GM18511 (cell line): ENCODE results near the gene VPS4B.
"Not testable (repeated sequence)": the region's sequence is repeated elsewhere in the genome, so short reads cannot be mapped to it uniquely, and the experiment has no call there.

Experiments
- ATAC-seq: cut with Tn5 transposase; IDR thresholded peaks from one replicate; pipeline ENCODE4 v1.9.1; 2021; ENCODE audit warnings: mild to moderate bottlenecking, moderate library complexity; ENCODE audit not compliant: unreplicated experiment

Gene VPS4B

DNA sequence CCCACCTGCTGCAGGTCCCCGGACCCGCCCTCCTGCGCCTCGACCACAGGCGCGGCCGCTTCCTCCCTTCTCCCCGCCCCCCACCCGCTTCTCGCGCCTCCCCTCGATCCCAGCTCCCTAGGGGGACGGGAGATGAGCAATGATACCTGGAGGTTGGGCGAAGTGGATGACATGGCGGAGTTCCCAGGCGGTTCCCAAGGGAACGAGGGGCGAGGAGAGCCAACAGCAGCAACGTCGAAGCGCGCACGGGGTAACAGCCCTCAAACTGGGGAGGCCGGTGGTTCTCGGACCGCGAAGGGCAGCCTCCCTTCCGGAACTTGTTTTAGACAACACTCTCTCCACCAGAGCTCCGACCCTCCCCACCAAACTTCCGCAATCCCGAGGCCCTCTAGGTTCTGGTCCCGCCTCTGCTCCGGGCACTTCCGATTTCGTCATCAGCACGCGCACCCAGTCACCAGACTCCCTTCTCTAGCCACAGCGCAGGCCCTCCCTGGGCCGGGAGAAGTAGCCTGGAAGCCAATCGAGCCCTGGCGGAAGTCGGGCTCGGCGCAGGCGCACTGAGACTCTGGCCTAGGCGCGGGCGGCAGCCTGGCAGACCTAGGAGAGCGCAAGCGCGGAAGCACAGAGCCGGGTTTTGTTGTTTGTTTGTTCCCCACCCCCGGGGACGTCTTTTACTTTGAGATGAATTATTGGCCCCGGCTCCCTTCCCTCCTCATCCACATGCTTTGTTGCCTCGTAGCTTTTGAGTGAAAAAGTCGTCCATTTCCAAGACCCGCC is at the start of gene VPS4B:
TSS of gene VPS4B (minus strand) at position 390 of the 777 bp plus-strand sequence. CDS start at position 173, 217 bp downstream.
- ATAC-seq, result peak; percentile 98

DNA sequence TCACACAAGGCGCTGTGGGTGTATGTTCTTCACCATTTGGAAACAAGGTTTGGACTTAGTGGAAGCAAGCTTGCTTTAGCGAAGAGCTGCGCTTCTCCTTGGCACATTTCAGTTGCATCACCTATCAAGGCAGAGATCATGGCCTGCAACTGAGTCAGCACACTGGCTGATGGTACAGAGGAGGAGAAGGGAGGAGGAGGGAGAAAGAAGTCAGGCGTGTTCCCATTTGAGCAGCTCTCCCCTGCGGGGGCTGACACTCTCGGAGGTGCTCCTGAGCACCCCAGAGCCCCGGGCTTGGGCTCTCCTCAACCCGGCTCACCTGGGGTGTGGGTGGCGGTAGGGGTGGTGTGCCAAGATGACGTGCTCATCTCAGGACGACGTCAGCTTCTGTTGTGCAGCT is 48.5 kb upstream of the VPS4B start:
- no peak for ATAC-seq

DNA sequence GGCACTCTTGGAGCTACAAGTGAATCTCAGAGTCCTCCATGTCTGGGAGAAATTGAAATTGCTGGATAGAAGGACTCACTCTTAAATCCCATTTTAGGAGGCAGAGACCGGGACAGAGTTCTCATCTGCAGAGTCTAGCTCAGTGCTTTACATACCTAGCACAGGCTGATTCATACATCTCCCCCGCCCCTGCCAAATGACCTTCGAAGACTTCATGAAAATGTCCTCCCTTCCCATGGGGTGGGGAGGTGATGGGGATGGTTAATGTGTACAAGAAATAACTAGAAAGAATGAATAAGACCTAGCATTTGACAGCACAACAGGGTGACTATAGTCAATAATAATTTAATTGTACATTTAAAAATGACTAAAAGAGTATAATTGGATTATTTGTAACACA is 46.3 kb upstream of the VPS4B start:
- ATAC-seq, result no peak

DNA sequence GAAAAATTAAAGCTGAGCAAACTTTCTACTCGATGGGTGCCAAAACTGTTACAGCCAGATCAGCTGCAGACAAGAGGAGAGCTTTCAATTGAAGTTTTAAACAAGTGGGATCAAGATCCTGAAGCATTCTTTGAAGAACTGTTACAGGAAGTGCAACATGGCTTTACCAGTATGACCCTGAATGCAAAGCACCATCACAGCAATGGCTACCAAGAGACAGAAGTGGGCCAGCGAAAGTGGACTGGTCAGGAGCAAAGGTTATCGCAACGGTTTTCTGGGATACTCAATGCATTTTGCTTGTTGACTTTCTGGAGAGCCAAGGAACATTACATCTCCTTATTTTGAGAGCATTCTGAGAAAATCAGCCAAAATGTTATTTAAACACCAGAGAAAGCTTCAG is 45.4 kb upstream of the VPS4B start:
- ATAC-seq, result no peak

GRCh38 chr18:63465059-63465458 is 42.8 kb upstream of the VPS4B start:
- ATAC-seq, result no peak

DNA sequence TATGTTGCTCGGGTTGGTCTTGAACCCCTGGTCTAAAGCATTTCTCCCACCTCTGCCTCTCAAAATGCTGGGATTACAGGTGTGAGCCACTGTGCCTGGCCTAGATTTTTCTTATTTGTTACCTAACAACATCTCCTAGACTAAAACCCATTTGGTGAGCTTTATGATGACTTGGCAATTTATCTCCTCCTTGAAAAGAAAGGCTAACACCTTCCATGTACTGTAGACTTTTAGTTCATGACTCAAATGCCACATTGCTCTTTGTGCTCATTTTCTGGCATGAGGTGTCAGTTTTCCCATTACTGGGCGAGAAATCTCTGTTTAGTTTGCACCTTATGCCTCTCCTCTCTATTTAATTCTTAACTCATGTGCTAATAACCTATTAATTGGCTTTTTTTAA is 42.2 kb upstream of the VPS4B start:
- no peak for ATAC-seq

DNA sequence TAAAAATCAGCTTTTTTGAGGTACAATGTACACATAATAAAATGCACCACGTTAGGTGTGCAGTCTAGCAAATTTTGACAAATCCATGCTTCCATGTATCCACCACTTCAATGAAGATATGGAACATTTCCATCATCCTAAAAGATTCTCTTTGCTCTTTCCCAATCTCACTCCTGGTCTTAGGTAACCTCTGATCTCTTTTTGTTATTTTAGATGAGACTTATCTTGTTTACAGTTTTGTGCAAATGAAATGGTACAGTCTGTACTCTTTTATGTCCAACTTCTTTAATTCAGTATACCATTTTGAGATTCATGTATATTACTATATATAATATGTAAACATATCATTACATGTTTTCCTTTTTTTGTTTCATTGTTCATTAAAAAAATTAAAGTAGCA is 38.1 kb upstream of the VPS4B start:
- no peak for ATAC-seq

GRCh38 chr18:63457977-63458376 is 35.7 kb upstream of the VPS4B start:
- ATAC-seq, result no peak

GRCh38 chr18:63454497-63454896 is 32.2 kb upstream of the VPS4B start:
- no peak for ATAC-seq

DNA sequence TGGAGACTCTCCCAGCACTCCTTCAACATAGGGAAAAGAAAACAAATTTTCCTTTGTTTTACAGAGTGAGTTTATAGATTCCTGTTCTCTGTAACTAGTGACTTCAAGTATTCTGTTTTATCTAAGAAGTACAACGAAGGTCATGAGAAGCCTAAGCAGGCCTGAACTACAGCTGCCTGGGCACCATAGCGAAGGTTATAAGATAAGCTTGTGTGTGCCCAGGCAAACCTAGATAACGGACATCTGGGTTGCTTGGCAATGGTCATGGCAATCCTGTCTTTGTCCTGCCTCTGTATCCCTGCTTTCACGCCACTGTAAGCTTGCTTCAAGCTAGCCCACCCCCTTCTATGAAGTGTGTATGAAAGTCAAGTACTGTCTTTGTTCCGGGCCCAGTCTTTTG is 30.5 kb upstream of the VPS4B start:
- ATAC-seq, result not testable (repeated sequence)

- ATAC-seq, result no peak
These were observed 29.8 kb upstream of the VPS4B start for GRCh38 chr18:63451799-63452660.

GRCh38 chr18:63449426-63449825 is 27.1 kb upstream of the VPS4B start:
- no peak for ATAC-seq

DNA sequence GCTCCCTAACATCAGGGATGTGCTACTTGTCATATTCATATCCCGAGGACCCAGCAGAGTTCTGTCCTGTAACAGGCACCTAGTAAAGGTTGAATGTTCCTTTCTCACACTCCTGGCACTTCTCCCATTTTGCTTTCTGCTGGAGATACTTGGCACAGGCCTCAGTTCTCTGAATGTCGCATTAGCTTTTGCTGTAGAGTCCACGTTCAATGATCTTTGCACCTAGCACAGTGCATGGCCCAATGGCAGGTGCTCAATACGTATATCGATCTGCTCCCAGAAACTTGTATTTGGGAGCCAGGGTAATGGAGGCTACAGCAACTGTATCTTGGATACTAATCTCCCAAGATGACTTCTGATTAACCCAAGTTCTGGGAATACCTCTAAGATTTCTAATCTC is 24.8 kb upstream of the VPS4B start:
- ATAC-seq, result no peak

DNA sequence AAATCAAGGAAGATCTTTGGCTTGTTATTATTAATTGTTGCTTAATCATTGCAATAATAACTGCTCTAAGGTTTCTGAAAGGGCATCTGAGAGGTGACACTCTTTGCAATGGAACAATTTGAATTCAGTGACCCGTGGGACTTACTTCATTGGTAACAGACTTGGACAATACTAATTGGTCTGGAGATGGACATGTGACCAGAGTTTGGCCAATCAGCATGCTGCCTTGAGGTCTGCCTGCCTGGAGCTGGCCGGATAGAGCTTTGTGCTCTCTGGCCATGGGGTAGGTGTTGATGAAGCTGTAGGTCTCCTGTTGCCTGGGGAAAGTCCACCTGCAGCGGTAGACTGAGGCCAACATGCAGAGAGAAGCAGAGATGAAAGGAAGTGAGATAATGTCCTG is 24.0 kb upstream of the VPS4B start:
- ATAC-seq, result no peak

DNA sequence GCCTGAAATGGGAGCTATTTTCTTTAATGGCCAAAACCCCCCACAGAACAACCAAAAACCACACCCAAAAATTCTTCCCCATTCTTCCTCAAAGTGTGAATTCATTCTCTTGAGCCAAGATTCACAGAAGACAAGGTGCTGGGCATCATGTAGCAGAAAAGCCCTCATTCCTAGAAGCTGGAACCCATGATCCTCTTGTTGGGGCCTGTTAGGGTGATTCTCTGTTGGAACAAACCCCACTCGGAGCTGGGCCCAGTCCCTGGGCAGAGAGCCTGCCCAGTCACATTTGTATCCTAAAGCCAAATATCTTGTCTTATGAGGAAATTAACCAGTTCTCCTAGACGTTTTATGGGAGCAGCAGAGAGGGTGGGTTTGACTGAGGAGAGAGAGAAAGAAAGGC is 22.8 kb upstream of the VPS4B start:
- no peak for ATAC-seq

DNA sequence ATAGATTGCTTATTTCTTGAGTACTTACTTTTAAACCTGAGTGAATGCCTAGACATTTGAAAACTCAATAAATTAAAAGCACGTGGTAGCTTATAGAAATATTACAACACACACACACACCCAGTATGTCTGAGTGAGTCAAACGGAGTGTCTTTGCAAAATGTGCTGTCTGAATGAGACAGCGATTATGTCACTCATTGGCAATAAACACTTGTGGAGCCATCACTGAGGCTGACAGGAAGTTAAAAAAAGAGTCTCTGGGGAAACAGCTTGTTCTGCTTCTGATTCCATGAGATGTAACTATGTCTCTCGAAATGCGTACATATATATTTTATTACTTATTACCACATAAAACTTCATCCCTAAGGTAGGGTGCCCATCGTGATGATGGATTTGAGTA is 22.3 kb upstream of the VPS4B start:
- peak; percentile 60 for ATAC-seq

- ATAC-seq, result no peak
These were observed 21.6 kb upstream of the VPS4B start for GRCh38 chr18:63443829-63444228.

GRCh38 chr18:63440881-63441280 is 18.6 kb upstream of the VPS4B start:
- ATAC-seq, result no peak

- ATAC-seq, result no peak
These were observed 17.9 kb upstream of the VPS4B start for GRCh38 chr18:63440219-63440618.

GRCh38 chr18:63439334-63439733 is 17.1 kb upstream of the VPS4B start:
- peak; percentile 56 for ATAC-seq

- ATAC-seq, result no peak
These were observed 15.9 kb upstream of the VPS4B start for GRCh38 chr18:63438181-63438580.

GRCh38 chr18:63433334-63433866 is 11.1 kb upstream of the VPS4B start:
- ATAC-seq, result no peak
